HCT116 (cell line): ENCODE results near the gene VMP1. TPM values are rescaled to one million over a fixed set of nuclear protein-coding genes. Genes with fewer than 3 reads are reported as not detected.

Source experiments
- ATAC-seq: fragments of 200-7000 bp; cut with Tn5 transposase; 2 replicates; pipeline ENCODE4 v1.9.1; 2020; ENCODE audit warnings: mild to moderate bottlenecking, moderate library complexity
- BruUV-seq: library from RNA; stranded (reverse); fragments of 400-500 nt; replicated peaks from 2 replicates; lab custom pipeline; 2021; lab: Mats Ljungman, UMichigan
- CTCF ChIA-PET: fragments of 300-600 bp; sonication (Branson Sonifier 250); formaldehyde crosslinking; loops from one replicate; lab custom pipeline; 2021; ENCODE audit warnings: antibody characterized with exemption; lab: Charles Lee
- POLR2A ChIA-PET: fragments of 300-600, 350-600 bp; sonication (Branson Sonifier 250); formaldehyde crosslinking; loops from one replicate; lab custom pipeline; 2021; ENCODE audit warnings: antibody characterized with exemption; lab: Charles Lee
- RAD21 ChIA-PET, 2 experiments: fragments of 300-600 bp; sonication (Branson Sonifier 250); formaldehyde crosslinking; loops; one replicate each; lab custom pipeline; 2023; ENCODE audit warnings: low total read pairs in 2 of 2; ENCODE audit not compliant: uncharacterized antibody in 2 of 2, unreplicated experiment in 2 of 2, low non-redundant PET in 1 of 2; lab: Charles Lee
- DNase-seq: peaks from one replicate; pipeline ENCODE4 v3.0.0-alpha.2; 2010; ENCODE audit warnings: low read depth, low spot score
- H2AFZ ChIP-seq: fragments of 200-600 bp; shearing (Covaris generic), sonication (generic); 2 replicates; pipeline ENCODE4 v1.6.1; 2017; ENCODE audit warnings: low read depth, mixed run types, mixed read lengths, antibody characterized with exemption, low read length; ENCODE audit not compliant: poor library complexity, severe bottlenecking
- H3K27ac ChIP-seq: 2 replicates; pipeline ENCODE4 v1.5.1; 2012; ENCODE audit warnings: low read depth, low read length
- H3K27me3 ChIP-seq: fragments of 200-600 bp; sonication (generic); 2 replicates; pipeline ENCODE4 v1.6.1; 2016; ENCODE audit warnings: mixed run types, low read length, mixed read lengths; ENCODE audit not compliant: insufficient read depth
- H3K36me3 ChIP-seq, 2 experiments: fragments of 200-500 bp in 1 of 2; fragments of 200-600 bp in 1 of 2; sonication (Bioruptor generic) in 1 of 2; sonication (generic) in 1 of 2; 2 replicates each; pipeline versions ENCODE4 v1.5.1 to v1.6.1; 2014 to 2016; ENCODE audit warnings: low read length in 2 of 2, inconsistent platforms in 1 of 2, mixed read lengths in 1 of 2, mixed run types in 1 of 2; ENCODE audit not compliant: insufficient read depth in 2 of 2, control insufficient read depth in 1 of 2
- H3K4me1 ChIP-seq, 2 experiments: fragments of 200-600 bp in 1 of 2; sonication (generic) in 1 of 2; 2 replicates each; pipeline versions ENCODE4 v1.5.1 to v1.6.1; 2012 to 2017; ENCODE audit warnings: low read length in 2 of 2, inconsistent platforms in 1 of 2, mild to moderate bottlenecking in 1 of 2, mixed read lengths in 1 of 2, mixed run types in 1 of 2, moderate library complexity in 1 of 2; ENCODE audit not compliant: insufficient read depth in 2 of 2, control insufficient read depth in 1 of 2
- H3K4me2 ChIP-seq: fragments of 200-600 bp; sonication (generic); 2 replicates; pipeline ENCODE4 v1.6.1; 2017; ENCODE audit warnings: mixed run types, low read length, mixed read lengths
- H3K4me3 ChIP-seq, 2 experiments: fragments of 200-600 bp in 1 of 2; sonication (generic) in 1 of 2; replicated peaks in 1 of 2; 2 replicates each; pipeline ENCODE4 v1.5.1; 2011 to 2016; ENCODE audit warnings: low read length in 2 of 2, control low read depth in 1 of 2, low read depth in 1 of 2, mild to moderate bottlenecking in 1 of 2, mixed read lengths in 1 of 2, mixed run types in 1 of 2
- H3K79me2 ChIP-seq: fragments of 200-600 bp; sonication (generic); 2 replicates; pipeline ENCODE4 v1.6.1; 2017; ENCODE audit warnings: mild to moderate bottlenecking, mixed run types, low read length, moderate library complexity, mixed read lengths; ENCODE audit not compliant: insufficient read depth
- H3K9ac ChIP-seq: fragments of 200-600 bp; sonication (generic); 2 replicates; pipeline ENCODE4 v1.6.1; 2016; ENCODE audit warnings: low read length, mixed read lengths
- H3K9me2 ChIP-seq: fragments of 200-600 bp; sonication (generic), shearing (Covaris generic); 2 replicates; pipeline ENCODE4 v1.6.1; 2017; ENCODE audit warnings: mixed run types, mild to moderate bottlenecking, moderate library complexity; ENCODE audit not compliant: insufficient read depth
- H3K9me3 ChIP-seq, 2 experiments: fragments of 200-500 bp in 1 of 2; fragments of 200-600 bp in 1 of 2; sonication (Bioruptor generic) in 1 of 2; sonication (generic) in 1 of 2; 2 replicates each; pipeline ENCODE4 v1.6.1; 2014 to 2017; ENCODE audit warnings: low read length in 2 of 2, mixed read lengths in 2 of 2, inconsistent platforms in 1 of 2, low read depth in 1 of 2, mild to moderate bottlenecking in 1 of 2, mixed run types in 1 of 2, moderate library complexity in 1 of 2; ENCODE audit not compliant: control insufficient read depth in 1 of 2, insufficient read depth in 1 of 2
- H4K20me1 ChIP-seq: fragments of 200-600 bp; sonication (generic), shearing (Covaris generic); 2 replicates; pipeline ENCODE4 v1.6.1; 2017; ENCODE audit warnings: mixed run types, mild to moderate bottlenecking, moderate library complexity; ENCODE audit not compliant: insufficient read depth
- CEBPB ChIP-seq: IDR thresholded peaks from 2 replicates; pipeline ENCODE4 v1.6.1; 2012; ENCODE audit warnings: low read depth
- EGR1 ChIP-seq: IDR thresholded peaks from 2 replicates; pipeline ENCODE4 v1.6.1; 2012; ENCODE audit warnings: low read depth
- FOSL1 ChIP-seq: IDR thresholded peaks from 2 replicates; pipeline ENCODE4 v1.6.1; 2012; ENCODE audit warnings: low read depth
- POLR2A ChIP-seq: IDR thresholded peaks from 2 replicates; pipeline ENCODE4 v1.7.0; 2011; ENCODE audit warnings: borderline replicate concordance; ENCODE audit not compliant: insufficient read depth, insufficient read length; ENCODE audit errors: extremely low read depth
- POLR2AphosphoS5 ChIP-seq: IDR thresholded peaks from 2 replicates; pipeline ENCODE4 v1.6.1; 2011; ENCODE audit warnings: mild to moderate bottlenecking, low read depth, low read length, moderate library complexity
- SP1 ChIP-seq: IDR thresholded peaks from 2 replicates; pipeline ENCODE4 v1.6.1; 2012; ENCODE audit warnings: low read depth
- SRF ChIP-seq: IDR thresholded peaks from 2 replicates; pipeline ENCODE4 v1.6.1; 2012; ENCODE audit warnings: low read depth
- TCF7L2 ChIP-seq: IDR thresholded peaks from 2 replicates; pipeline ENCODE4 v1.7.0; 2011; ENCODE audit warnings: borderline replicate concordance, inconsistent platforms; ENCODE audit not compliant: insufficient read depth, insufficient read length; ENCODE audit errors: extremely low read depth
- YY1 ChIP-seq: IDR thresholded peaks from 2 replicates; pipeline ENCODE4 v1.6.1; 2011; ENCODE audit warnings: low read length, low read depth, moderate library complexity, mild to moderate bottlenecking; ENCODE audit not compliant: insufficient replicate concordance; ENCODE audit errors: extremely low read depth
- ZFX ChIP-seq: fragments of 450-650 bp; IDR thresholded peaks from 2 replicates; pipeline ENCODE4 v1.6.1; 2017
- intact Hi-C: fragments of 100-400 bp; cut with micrococcal nuclease; formaldehyde crosslinking; loops from 2 replicates; pipeline ENCODE4 v1.10.0; 2022
- total RNA-seq: library from RNA; stranded (reverse); gene quantifications from one replicate; pipeline ENCODE4 v1.2.1, GENCODE V29; 2021; ENCODE audit not compliant: unreplicated experiment
- TF ChIP-seq, protein P1 (sequence below), 3 experiments: fragments of 200-600 bp in 1 of 3; sonication (generic) in 1 of 3; IDR thresholded peaks in 2 of 3; conservative IDR thresholded peaks in 1 of 3; 2 replicates each; pipeline ENCODE4 v1.5.1; 2012 to 2017; ENCODE audit warnings: low read depth in 2 of 3, low read length in 2 of 3, antibody characterized with exemption in 1 of 3, borderline replicate concordance in 1 of 3, control low read depth in 1 of 3, mild to moderate bottlenecking in 1 of 3, mixed read lengths in 1 of 3, mixed run types in 1 of 3, moderate library complexity in 1 of 3; ENCODE audit not compliant: insufficient read depth in 1 of 3
- TF ChIP-seq, protein P2 (sequence below): IDR thresholded peaks from 2 replicates; pipeline ENCODE4 v1.6.1; 2012

VMP1 gene
- total RNA-seq, 1 experiment from 2014 or later, result 366 TPM

DNA sequence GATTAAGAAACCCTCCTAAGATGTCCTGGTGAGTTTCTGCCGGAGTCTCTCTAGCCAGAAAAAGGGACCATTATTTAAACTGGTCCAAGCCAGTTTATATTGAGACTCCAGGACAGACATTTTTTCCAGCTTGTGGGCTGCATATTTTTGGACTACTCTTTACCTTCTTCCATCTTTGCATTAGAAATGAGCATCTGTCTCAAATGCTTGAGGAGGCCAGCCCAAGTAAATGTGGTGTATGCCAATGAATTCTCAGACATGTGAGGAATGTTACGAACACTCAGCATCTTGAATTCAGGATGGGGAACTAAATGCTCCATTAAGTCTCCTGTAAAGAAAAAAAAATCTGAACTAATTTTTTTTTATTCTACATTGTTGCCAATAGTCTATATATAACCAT is 166.9 kb downstream of the VMP1 start:
- ChIA-PET CTCF (no interaction called here), POLR2A (no interaction called here), RAD21 (no interaction called here)
- Histone ChIP-seq H3K27ac (no peak overlapping the region), H3K79me2 (no peaks in the 10 kb centered on the region), H3K9me2 (no peaks in the 10 kb centered on the region), H3K9me3 (no peaks in the 10 kb centered on the region), H3K4me2 (no peak overlapping the region), H3K4me1 (0 out of 4 replicates have a peak, but pooled peaks cover 4 to 5% of the 10 kb centered on the region in 2 experiments), H3K27me3 (no peaks in the 10 kb centered on the region), H3K4me3 (no peak overlapping the region), H3K9ac (no peak overlapping the region), H4K20me1 (no peaks in the 10 kb centered on the region), H3K36me3 (peaks cover 10 to 23% of the 10 kb centered on the region in 2 experiments; a peak in 3 of 4 replicates), H2AFZ (no peak overlapping the region)
- intact Hi-C loops, result no loop called here
- BruUV-seq, result no TSS peak
- ATAC-seq (no peak), DNase-seq (no peak)
- no peak for TF ChIP-seq CEBPB

DNA sequence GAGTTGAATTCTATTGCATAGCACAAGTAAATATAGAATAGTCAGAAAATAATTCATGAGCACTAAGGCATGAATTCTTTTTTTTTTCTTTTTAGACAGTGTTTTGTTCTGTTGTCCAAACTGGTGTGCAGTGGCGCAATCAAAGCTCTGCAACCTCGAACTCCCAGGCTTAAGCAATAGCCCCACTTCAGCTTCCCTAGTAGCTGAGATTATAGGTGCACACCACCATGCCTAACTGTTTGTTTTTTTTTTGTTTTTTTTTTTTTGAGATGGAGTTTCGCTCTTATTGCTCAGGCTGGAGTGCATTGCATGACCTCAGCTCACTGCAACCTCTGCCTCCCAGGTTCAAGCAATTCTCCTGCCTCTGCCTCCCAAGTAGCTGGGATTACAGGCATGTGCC is 168.7 kb downstream of the VMP1 start:
- RAD21 ChIA-PET, result no interaction called here
- H3K4me2 ChIP-seq, result no peak overlapping the region
- no peaks in the 10 kb centered on the region for H3K9me2 ChIP-seq
- H4K20me1 ChIP-seq, result no peaks in the 10 kb centered on the region
- no peak for TF ChIP-seq TCF7L2
- no peak for TF ChIP-seq POLR2A
- no peak for TF ChIP-seq ZFX
- no peak for TF ChIP-seq SP1
- no peak for TF ChIP-seq FOSL1
- TF ChIP-seq SRF, result no peak
- no peak for TF ChIP-seq CEBPB
- no peak for TF ChIP-seq EGR1
- TF ChIP-seq YY1, result no peak
- TF ChIP-seq, protein P1, sequence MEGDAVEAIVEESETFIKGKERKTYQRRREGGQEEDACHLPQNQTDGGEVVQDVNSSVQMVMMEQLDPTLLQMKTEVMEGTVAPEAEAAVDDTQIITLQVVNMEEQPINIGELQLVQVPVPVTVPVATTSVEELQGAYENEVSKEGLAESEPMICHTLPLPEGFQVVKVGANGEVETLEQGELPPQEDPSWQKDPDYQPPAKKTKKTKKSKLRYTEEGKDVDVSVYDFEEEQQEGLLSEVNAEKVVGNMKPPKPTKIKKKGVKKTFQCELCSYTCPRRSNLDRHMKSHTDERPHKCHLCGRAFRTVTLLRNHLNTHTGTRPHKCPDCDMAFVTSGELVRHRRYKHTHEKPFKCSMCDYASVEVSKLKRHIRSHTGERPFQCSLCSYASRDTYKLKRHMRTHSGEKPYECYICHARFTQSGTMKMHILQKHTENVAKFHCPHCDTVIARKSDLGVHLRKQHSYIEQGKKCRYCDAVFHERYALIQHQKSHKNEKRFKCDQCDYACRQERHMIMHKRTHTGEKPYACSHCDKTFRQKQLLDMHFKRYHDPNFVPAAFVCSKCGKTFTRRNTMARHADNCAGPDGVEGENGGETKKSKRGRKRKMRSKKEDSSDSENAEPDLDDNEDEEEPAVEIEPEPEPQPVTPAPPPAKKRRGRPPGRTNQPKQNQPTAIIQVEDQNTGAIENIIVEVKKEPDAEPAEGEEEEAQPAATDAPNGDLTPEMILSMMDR (IDR thresholded peaks at IDR 0.05 in 2 of 3, conservative IDR thresholded peaks at IDR 0.05 in 1 of 3; ENCODE audit: borderline replicate concordance in 1 of 3, insufficient read depth in 1 of 3, low read depth in 2 of 3, low read length in 2 of 3), result no peak
- TF ChIP-seq POLR2AphosphoS5, result no peak
- TF ChIP-seq, protein P2, sequence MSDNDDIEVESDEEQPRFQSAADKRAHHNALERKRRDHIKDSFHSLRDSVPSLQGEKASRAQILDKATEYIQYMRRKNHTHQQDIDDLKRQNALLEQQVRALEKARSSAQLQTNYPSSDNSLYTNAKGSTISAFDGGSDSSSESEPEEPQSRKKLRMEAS, result no peak
- H3K4me1 ChIP-seq, result no peaks in the 10 kb centered on the region
- no peaks in the 10 kb centered on the region for H3K9me3 ChIP-seq
- DNase-seq (no peak), ATAC-seq (no peak)
- H3K9ac ChIP-seq, result no peak overlapping the region
- intact Hi-C loops, result no loop called here
- H3K27ac ChIP-seq, result no peak overlapping the region
- H3K79me2 ChIP-seq, result no peaks in the 10 kb centered on the region
- H2AFZ ChIP-seq, result no peak overlapping the region
- CTCF ChIA-PET, result no interaction called here
- POLR2A ChIA-PET, result interaction anchor here (1.4 kb wide), 1 partner anchor 11 kb away, joined by 4 read pairs; no protein-coding TSS in a partner anchor
- no peaks in the 10 kb centered on the region for H3K27me3 ChIP-seq
- no TSS peak for BruUV-seq
- H3K4me3 ChIP-seq, result no peak overlapping the region
- peaks cover 13 to 26% of the 10 kb centered on the region in 2 experiments; a peak in 3 of 4 replicates for H3K36me3 ChIP-seq
